NCI-H2081 (cell line): ENCODE measurements around the gene KANSL1.
A peak's percentile ranks its signal among the peaks of the same experiment; 100 is the strongest.
"Not testable (repeated sequence)": the region's sequence is repeated elsewhere in the genome, so short reads cannot be mapped to it uniquely, and the experiment has no call there.

ENCODE experiments used
- DNase-seq, 2 experiments: peaks; one replicate each; lab custom pipeline; 2025; lab: John Stamatoyannopoulos, UW

Gene KANSL1

GRCh38 chr17:46020023-46020761 lies 173.0 kb downstream of the KANSL1 start:
- no peak for DNase-seq

- not testable (repeated sequence) for DNase-seq
Observed at GRCh38 chr17:46019408-46019925, 173.8 kb downstream of the KANSL1 start.

GRCh38 chr17:46013502-46014165 lies 179.6 kb downstream of the KANSL1 start:
- no peak for DNase-seq

- no peak for DNase-seq
Observed at GRCh38 chr17:46013127-46013501, 180.1 kb downstream of the KANSL1 start.

- no peak for DNase-seq
Observed at GRCh38 chr17:46012506-46013079, 180.6 kb downstream of the KANSL1 start.

- no peak for DNase-seq
Observed at GRCh38 chr17:46011711-46012505, 181.3 kb downstream of the KANSL1 start.

GRCh38 chr17:46010597-46011186 lies 182.5 kb downstream of the KANSL1 start:
- DNase-seq: no peak

- no peak for DNase-seq
Observed at GRCh38 chr17:46009681-46010596, 183.3 kb downstream of the KANSL1 start.

GRCh38 chr17:46008591-46008990 lies 184.6 kb downstream of the KANSL1 start:
- DNase-seq: no peak

- DNase-seq: no peak
Observed at GRCh38 chr17:46007461-46007965, 185.7 kb downstream of the KANSL1 start.

- DNase-seq: not testable (repeated sequence)
Observed at GRCh38 chr17:46006082-46006481, 187.1 kb downstream of the KANSL1 start.

GRCh38 chr17:46003907-46004748 lies 189.1 kb downstream of the KANSL1 start:
- peak; percentile 88 to 92 for DNase-seq

GRCh38 chr17:46002973-46003316 lies 190.3 kb downstream of the KANSL1 start:
- no peak for DNase-seq

GRCh38 chr17:46002311-46002972 lies 190.8 kb downstream of the KANSL1 start:
- DNase-seq: peak; percentile 72 to 76

GRCh38 chr17:46001390-46002310 lies 191.6 kb downstream of the KANSL1 start:
- DNase-seq: no peak

GRCh38 chr17:46000757-46001156 lies 192.5 kb downstream of the KANSL1 start:
- DNase-seq: no peak

- DNase-seq: no peak
Observed at GRCh38 chr17:46000292-46000691, 192.9 kb downstream of the KANSL1 start.

- no peak for DNase-seq
Observed at GRCh38 chr17:45999900-46000290, 193.3 kb downstream of the KANSL1 start.
